Stimulated activated CD4-positive, alpha-beta T cell treated with anti-CD3 and anti-CD28 coated beads, TNF-alpha, amount 100 ng/mL, for 24 hours (primary cell): Measurements from ENCODE around the gene SMPD2.

Experiments used
- DNase-seq, 3 experiments: peaks; one replicate each; pipeline ENCODE4 v3.0.0-alpha.2; 2020; ENCODE audit warnings: low read depth in 3 of 3

The SMPD2 gene, protein sequence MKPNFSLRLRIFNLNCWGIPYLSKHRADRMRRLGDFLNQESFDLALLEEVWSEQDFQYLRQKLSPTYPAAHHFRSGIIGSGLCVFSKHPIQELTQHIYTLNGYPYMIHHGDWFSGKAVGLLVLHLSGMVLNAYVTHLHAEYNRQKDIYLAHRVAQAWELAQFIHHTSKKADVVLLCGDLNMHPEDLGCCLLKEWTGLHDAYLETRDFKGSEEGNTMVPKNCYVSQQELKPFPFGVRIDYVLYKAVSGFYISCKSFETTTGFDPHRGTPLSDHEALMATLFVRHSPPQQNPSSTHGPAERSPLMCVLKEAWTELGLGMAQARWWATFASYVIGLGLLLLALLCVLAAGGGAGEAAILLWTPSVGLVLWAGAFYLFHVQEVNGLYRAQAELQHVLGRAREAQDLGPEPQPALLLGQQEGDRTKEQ

DNA sequence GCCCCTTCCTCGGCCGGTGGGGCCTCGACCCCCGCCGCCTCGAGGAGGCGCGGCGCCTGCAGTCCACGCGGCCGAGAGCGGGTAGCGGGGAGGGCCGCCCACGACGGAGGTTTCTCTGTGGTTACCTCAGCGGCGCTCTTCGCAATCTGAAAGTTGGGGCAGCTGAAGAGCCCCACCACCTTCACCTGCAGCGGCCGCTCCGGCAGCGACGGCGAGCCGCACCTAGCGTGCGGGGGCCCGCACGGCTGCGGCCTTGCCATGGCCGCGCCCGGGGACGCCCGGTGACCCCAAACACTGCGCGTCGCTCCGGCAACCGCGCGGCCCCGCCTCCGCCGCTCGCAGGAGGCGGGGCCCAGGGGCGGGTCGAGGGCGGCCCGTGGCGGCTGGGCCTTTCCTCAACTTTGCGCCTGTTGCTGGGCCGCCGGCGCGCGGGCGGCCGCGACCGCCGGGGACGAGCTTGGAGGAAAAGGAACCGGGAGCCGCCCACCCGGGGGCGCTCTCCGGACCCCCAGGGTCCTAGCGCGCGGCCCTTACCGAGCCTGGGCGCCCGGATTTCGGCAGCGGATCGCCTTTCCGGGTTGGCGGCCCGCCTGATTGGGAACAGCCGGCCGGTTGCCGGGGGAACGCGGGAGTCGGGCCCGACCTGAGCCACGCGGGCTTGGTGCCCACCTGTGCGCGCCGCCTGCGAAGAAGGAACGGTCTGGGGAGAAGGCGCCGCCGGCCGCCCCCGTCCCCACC, at the start of gene SMPD2, which contains the start of gene PPIL6:
TSS of gene SMPD2 (plus strand) at position 394 of the 738 bp plus-strand sequence. CDS start 398 bp downstream, outside the sequence.
TSS of gene PPIL6 (minus strand) at position 298 of the 738 bp plus-strand sequence. CDS start at position 260, 38 bp downstream.
- peak in 2 of 3 experiments; percentile 47 to 71 for DNase-seq

DNA sequence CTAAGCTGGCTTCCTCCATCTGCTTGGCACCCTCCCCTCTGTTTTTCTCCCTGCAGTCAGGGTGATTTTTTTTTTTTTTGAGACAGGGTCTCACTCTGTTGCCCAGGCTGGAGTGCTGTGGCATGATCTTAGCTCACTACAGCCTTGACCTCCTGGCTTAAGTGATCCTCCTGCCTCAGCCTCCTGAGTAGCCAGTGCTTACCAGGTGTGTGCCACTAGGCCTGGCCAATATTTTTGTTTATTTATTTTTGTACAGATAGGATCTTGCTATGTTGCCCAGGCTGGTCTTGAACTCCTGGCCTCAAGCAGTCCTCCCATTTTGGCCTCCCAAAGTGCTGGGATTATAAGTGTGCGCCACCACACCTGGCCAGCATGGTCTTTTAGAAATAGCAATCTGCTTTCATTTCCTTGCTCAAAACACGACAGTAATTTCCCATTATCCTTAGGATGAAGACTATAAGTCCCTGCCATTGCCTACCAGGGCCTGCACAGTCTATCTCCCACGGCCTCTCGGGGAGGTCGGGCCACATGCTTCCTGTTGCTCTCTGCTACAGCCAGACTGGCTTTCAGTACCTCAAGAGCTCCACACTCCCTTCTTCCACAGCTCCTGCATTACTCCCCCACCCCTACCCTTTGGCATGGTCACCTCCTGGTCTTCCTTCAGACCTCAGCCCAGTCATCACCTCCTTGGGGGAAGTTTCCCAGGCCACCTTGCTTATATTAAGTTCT, 47.2 kb upstream of the SMPD2 start:
- no peak for DNase-seq

DNA sequence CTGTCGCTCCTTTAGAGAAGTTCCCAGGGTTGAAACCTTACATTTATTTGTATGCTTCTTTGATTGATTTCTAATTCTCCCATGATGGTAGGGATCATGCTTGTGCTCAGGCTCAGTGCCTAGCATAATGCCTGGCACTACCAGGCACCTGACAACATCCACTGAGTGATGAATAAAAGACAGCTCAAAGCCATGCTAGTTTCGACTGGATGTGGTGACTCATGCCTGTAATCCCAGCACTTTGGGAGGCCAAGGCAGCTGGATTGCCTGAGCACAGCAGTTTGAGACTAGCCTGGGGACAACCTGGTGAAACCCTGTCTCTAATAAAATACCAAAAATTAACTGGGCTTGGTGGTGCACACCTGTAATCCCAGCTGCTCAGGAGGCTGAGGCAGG, 46.6 kb upstream of the SMPD2 start:
- no peak for DNase-seq

DNA sequence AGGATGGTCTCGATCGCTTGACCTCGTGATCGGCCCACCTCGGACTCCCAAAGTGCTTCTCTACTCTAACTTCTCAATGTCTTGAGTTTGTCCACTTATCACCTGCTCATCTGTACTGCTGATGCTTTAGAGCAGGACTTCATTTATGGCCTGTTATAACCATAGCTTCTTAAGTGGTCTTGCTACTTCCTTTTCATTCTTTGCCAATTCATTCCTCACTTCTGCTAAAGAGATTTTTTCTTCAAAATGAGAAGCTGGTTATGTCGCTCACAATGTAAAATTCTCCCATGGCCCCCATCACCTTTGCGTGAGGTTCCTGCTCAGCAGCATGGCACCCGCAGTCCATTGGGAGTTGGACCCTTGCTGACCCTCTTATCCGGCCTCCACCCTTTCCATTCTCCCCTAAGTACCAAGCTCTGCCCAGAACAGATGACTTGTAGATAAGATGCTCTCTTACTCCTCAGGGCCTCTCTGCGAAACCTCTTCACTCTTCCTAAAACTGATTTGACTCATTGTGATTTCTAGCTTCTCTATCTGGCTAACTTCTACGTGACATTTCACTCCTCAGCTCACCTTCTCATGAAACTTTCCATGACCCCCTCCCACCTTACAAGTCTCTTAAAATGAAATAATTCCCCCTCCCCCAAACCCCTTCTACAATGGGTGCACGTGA, 44.3 kb upstream of the SMPD2 start:
- DNase-seq, result no peak

DNA sequence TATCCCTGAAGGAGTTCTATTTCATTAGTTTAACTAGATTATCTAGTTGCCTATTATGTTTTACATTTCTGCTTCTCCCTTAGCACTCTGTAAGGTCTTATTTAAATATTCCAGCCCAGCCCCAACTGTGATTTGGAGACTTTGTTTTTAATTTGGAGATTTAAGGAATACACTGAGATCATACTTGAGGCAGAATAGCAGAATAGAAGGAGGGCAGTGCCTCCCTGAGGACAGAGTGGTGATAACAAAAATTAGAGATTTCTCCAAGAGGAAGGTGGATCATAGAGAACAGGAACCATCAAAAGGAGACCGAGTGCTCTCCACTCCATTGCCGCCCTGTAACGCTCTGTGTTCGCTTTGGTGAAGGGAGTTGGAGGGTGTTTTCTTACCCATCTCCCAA, 43.5 kb upstream of the SMPD2 start:
- DNase-seq, result no peak

- no peak for DNase-seq
These were observed 34.3 kb upstream of the SMPD2 start for GRCh38 chr6:109406196-109406595.

DNA sequence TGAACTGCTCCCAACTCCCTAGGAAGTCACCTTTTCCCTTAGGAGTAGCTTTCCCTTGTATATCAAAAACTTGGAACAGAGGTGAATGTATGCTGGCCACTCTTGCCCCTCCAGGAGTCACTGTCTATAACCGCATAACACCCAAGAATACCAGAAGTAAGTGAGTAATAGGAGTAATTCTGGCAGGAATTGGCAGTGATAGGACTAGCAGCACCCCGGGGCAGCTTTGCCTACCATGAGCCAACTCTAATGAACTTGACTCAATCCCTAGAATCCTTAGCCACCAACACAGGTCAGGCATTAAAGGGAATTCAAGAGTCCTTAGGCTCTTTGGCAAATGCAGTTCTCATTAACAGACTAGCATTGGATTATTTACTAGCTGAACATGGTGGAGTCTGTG, 29.5 kb upstream of the SMPD2 start:
- DNase-seq, result no peak

DNA sequence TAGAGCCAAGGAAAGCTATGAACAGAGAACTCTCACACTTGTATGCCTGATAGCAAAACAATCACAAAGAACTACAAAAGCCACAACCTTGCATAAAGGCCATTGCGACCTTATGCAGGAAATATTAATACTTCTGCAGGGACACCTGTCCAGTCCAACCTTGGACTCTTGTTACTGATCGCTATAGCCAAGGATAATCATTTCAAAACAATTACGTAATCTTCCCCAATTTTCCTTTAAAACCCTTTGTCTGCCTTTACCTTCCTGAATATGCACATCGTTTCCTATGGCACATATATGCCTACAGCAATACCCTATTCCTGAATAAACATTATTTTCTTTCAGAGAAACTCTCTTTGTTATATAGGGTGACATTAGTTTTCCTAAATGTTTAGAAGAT, 22.9 kb upstream of the SMPD2 start:
- no peak for DNase-seq

- no peak for DNase-seq
These were observed 19.8 kb upstream of the SMPD2 start for GRCh38 chr6:109420751-109421150.

- DNase-seq, result no peak
These were observed 19.3 kb upstream of the SMPD2 start for GRCh38 chr6:109421184-109421583.

GRCh38 chr6:109424946-109425345, 15.6 kb upstream of the SMPD2 start:
- no peak for DNase-seq

- DNase-seq, result no peak
These were observed 11.5 kb upstream of the SMPD2 start for GRCh38 chr6:109428889-109429477.

DNA sequence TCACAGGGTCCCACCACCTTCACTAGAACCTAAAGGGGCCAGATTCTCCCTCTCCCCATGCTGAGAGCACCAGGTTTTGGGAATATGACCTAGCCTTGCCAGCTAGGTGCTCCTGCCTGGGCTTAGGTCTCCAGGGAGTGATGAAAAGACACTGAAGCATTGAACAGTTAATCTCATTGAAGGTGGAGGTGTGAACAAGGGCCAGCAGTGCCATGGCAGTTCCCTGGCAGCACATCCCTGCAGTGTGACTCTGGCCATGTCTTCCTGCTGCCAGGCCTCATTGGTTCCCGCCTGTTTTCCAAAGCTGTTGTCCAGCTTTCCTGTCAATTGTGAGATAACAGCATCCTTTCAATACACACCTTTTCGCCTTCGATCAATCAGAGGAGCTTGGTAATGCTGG, 11.0 kb upstream of the SMPD2 start:
- no peak for DNase-seq

DNA sequence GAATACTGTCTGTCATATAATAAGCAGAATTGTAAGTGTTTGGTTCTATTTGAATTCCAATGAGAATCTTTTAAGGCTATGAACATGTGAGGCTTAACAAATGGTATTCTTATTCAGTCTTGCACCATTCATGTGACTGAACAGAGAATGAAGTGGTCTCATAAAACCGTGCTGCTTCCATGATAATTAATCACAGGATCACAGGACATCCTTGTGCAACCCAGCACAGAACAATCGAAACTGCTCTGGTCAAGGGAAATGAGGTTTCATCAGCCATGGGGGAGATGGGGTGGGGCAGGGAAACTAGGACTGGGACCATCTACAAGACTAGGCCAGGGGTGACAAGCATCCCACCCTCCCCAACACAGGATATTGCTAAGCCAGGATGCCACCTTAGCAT, 6.1 kb upstream of the SMPD2 start:
- DNase-seq, result no peak

DNA sequence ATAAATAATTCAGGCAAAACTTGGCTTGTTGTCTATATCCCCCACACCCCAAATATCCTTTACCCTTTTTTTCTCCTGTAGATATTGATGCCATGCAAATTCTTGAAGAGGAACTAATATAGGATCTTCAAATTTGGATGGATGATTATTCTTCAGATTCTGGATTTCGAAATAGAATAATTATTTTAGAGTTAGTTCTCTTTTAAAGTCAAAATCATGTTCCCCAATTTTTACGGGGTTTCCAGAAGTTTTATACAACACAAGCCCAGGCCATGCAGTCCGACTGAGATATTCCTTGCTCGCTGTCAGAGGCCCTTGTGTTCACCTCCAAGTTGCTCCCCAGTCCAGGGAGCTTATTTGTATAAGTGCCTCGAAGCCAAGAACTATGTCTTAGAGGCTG, 4.5 kb upstream of the SMPD2 start:
- no peak for DNase-seq

GRCh38 chr6:109441069-109441816, 719 bp downstream of the SMPD2 start:
- peak in 1 of 3 experiments; percentile 41 for DNase-seq

DNA sequence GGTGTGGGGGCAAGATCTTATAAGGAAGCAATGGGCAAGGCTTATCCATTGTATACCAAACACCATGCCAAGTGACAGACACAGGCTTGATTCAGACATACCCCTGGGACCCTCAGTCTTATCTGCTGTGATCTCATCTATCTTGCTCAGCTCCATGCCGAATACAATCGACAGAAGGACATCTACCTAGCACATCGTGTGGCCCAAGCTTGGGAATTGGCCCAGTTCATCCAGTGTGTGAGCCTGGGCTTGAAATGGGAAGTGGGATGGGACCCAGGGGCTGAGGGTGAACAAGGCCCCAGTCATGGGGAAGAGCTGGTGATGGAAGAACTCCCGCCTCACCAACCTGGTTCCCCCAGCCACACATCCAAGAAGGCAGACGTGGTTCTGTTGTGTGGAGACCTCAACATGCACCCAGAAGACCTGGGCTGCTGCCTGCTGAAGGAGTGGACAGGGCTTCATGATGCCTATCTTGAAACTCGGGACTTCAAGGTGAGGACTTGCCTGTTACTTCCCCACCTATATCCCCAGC, 1.9 kb downstream of the SMPD2 start:
- DNase-seq, result no peak

GRCh38 chr6:109443425-109443950, 3.0 kb downstream of the SMPD2 start:
- DNase-seq, result no peak

DNA sequence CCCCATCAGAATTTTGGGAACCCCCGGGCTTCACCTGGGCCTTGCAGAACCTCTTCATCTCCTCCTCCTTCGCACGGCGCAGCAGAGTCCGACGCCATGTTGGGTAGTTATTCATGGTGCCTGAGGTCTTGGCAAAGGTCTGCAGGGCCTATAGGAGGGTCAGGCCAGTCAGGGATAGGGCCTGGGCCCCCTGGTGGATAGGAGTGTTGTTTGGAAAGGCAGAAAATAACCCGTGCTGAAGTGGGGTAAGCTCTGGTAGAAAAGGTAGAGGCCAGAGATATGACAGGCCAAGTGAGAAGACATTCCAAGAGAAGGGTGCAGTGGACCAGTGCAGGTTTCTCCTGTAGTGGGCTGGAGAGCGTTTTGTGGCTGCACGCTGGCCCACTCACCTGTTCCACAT, 4.9 kb downstream of the SMPD2 start:
- DNase-seq, result no peak

DNA sequence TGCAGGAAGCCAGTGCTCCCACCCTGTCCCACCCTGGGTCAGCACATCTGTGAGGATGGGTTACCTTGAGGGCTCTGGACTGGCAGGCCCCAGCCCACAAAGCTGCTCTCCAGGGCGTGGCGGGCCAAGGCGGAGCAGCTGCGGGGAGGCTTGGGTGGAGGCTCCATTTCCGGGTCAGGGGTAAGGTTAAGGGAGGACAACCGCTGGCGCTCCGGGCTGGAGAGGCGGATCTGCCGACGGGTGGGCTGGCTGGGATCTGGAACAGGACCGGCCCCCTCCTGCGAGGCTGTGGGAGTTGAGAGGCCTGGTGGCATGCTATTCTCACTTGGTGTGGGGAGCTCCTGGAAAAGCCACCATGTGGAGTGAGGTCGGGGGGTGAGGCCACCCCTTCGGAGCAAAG, 5.5 kb downstream of the SMPD2 start:
- DNase-seq, result no peak
